ENCODE results near the gene INAFM2.

- TF ChIP-seq CTCF (IDR thresholded peaks at IDR 0.05; ENCODE audit: low read length) (no peak), EZH2 (optimal IDR thresholded peaks at IDR 0.05; ENCODE audit: low read depth, low read length) (no peak)
These were observed 34.2 kb upstream of the INAFM2 start for GRCh38 chr15:40289140-40289775.
